GM12878 (cell line): Measurements from ENCODE around the gene TRIM69. TPM values are rescaled to one million over a fixed set of nuclear protein-coding genes. Genes with fewer than 3 reads are reported as not detected.

Source experiments
- ATAC-seq: fragments of 200-7000 bp; cut with Tn5 transposase; 3 replicates; pipeline ENCODE4 v1.9.1; 2020; ENCODE audit warnings: mild to moderate bottlenecking, moderate library complexity
- BruUV-seq: library from RNA; stranded (reverse); fragments of 400-500 nt; replicated peaks from 2 replicates; lab custom pipeline; 2021; lab: Mats Ljungman, UMichigan
- CTCF ChIA-PET: fragments of 300-600 bp; sonication (Branson Sonifier 250); formaldehyde crosslinking; extraction: SDS; loops from one replicate; lab custom pipeline; 2021; ENCODE audit warnings: inconsistent platforms; lab: Yijun Ruan, JAX
- POLR2A ChIA-PET: fragments of 350-600 bp; formaldehyde crosslinking; extraction: SDS; loops from one replicate; lab custom pipeline; 2021; ENCODE audit warnings: inconsistent platforms; lab: Charles Lee
- RAD21 ChIA-PET: fragments of 300-600 bp; sonication (Branson Sonifier 250); formaldehyde crosslinking; loops from one replicate; lab custom pipeline; 2023; ENCODE audit warnings: antibody characterized with exemption; ENCODE audit not compliant: unreplicated experiment; lab: Charles Lee
- SMC1A ChIA-PET: fragments of 300-600 bp; sonication (Branson Sonifier 250); formaldehyde crosslinking; loops from one replicate; lab custom pipeline; 2023; ENCODE audit not compliant: unreplicated experiment, uncharacterized antibody; lab: Charles Lee
- DNase-seq: peaks from one replicate; pipeline ENCODE4 v3.0.0-alpha.2; 2011; ENCODE audit warnings: low read depth, low spot score
- FAIRE-seq: peaks from 3 replicates; lab custom pipeline; 2011; peaks lifted over from hg19 to GRCh38; lab: Jason Lieb, UNC
- H2AFZ ChIP-seq: 2 replicates; pipeline ENCODE4 v1.6.0; 2011; ENCODE audit warnings: low read depth, low read length, control low read depth; ENCODE audit not compliant: control insufficient read depth
- H3K27ac ChIP-seq: 2 replicates; pipeline ENCODE4 v1.5.1; 2011; ENCODE audit warnings: control low read depth; ENCODE audit not compliant: control insufficient read depth, insufficient read depth
- H3K27me3 ChIP-seq, 2 experiments: replicated peaks in 1 of 2; 2 replicates each; pipeline versions ENCODE4 v1.6.0 to v1.6.1; 2011; ENCODE audit warnings: low read length in 1 of 2; ENCODE audit not compliant: control insufficient read depth in 2 of 2, insufficient read depth in 2 of 2
- H3K36me3 ChIP-seq, 2 experiments: 2 replicates each; pipeline ENCODE4 v1.5.1; 2011; ENCODE audit warnings: low read length in 1 of 2; ENCODE audit not compliant: control insufficient read depth in 2 of 2, insufficient read depth in 2 of 2
- H3K4me1 ChIP-seq: 2 replicates; pipeline ENCODE4 v1.6.1; 2011; ENCODE audit warnings: mild to moderate bottlenecking, low read length, moderate library complexity, mixed read lengths; ENCODE audit not compliant: control insufficient read depth, insufficient read depth
- H3K4me2 ChIP-seq: 2 replicates; pipeline ENCODE4 v1.6.0; 2011; ENCODE audit warnings: control low read depth; ENCODE audit not compliant: control insufficient read depth, insufficient read depth
- H3K4me3 ChIP-seq: fragments of 200-600 bp; sonication (generic); 2 replicates; pipeline ENCODE4 v1.5.1; 2016
- H3K79me2 ChIP-seq: 2 replicates; pipeline ENCODE4 v1.6.0; 2011; ENCODE audit warnings: low read length; ENCODE audit not compliant: control insufficient read depth, insufficient read depth
- H3K9ac ChIP-seq: 2 replicates; pipeline ENCODE4 v1.8.0; 2011; ENCODE audit warnings: low read length, control low read depth, mixed read lengths; ENCODE audit not compliant: control insufficient read depth, insufficient read depth
- H3K9me3 ChIP-seq: replicated peaks from 3 replicates; pipeline ENCODE4 v1.5.1; 2011; ENCODE audit warnings: mild to moderate bottlenecking, low read length; ENCODE audit not compliant: control insufficient read depth, insufficient read depth
- H4K20me1 ChIP-seq: 2 replicates; pipeline ENCODE4 v1.6.0; 2011; ENCODE audit not compliant: control insufficient read depth, insufficient read depth
- CBX3 ChIP-seq: fragments of 200-600 bp; sonication (generic); IDR thresholded peaks from 2 replicates; pipeline ENCODE4 v1.6.1; 2016; ENCODE audit warnings: low read depth, borderline replicate concordance
- CREM ChIP-seq: IDR thresholded peaks from 2 replicates; pipeline ENCODE4 v1.6.1; 2014; ENCODE audit warnings: antibody characterized with exemption, low read depth
- IKZF2 ChIP-seq, 2 experiments: fragments of 450-650 bp; IDR thresholded peaks; 2 replicates each; pipeline ENCODE4 v1.6.1; 2017; ENCODE audit warnings: mild to moderate bottlenecking in 2 of 2, moderate library complexity in 2 of 2
- NFIC ChIP-seq: IDR thresholded peaks from 2 replicates; pipeline ENCODE4 v1.6.1; 2012; ENCODE audit warnings: low read depth, mild to moderate bottlenecking, inconsistent platforms, low read length, moderate library complexity
- NR2C1 ChIP-seq: fragments of 450-650 bp; IDR thresholded peaks from 2 replicates; pipeline ENCODE4 v1.6.1; 2017; ENCODE audit warnings: antibody characterized with exemption, mild to moderate bottlenecking, moderate library complexity
- RBBP5 ChIP-seq: fragments of 200-600 bp; sonication (generic); conservative IDR thresholded peaks from 2 replicates; pipeline ENCODE4 v1.6.1; 2016
- SMARCA5 ChIP-seq: fragments of 450-650 bp; IDR thresholded peaks from 2 replicates; pipeline ENCODE4 v1.6.1; 2017; ENCODE audit warnings: mild to moderate bottlenecking
- WGBS: methylation state at CpG from one replicate; pipeline ENCODE4 v1.1.6; 2016; ENCODE audit warnings: low lambda C conversion rate; ENCODE audit not compliant: insufficient replicate concordance, insufficient coverage; ENCODE audit errors: missing lambda C conversion rate; 5-methylcytosine and 5-hydroxymethylcytosine counted together
- in situ Hi-C: fragments of 300-500 bp; cut with MboI; formaldehyde crosslinking; loops from 9 replicates; pipeline ENCODE4 v1.14.3; 2018; ENCODE audit warnings: mixed read lengths
- intact Hi-C: fragments of 100-400 bp; cut with micrococcal nuclease; formaldehyde crosslinking; loops from one replicate; pipeline ENCODE4 v1.14.2; 2022; ENCODE audit not compliant: unreplicated experiment
- polyA plus RNA-seq, 11 experiments: library from polyadenylated mRNA; depleted of rRNA in 4 of 11; unstranded in 6 of 11; stranded (reverse) in 5 of 11; fragments of >200 nt; fragmentation: Nextera tagmentation in 4 of 11; fragmentation: Illumina TruSeq in 1 of 11; extraction: Ambion mirVana in 4 of 11; extraction: Trizol in 1 of 11; gene quantifications; 1 replicate in 1 of 11; 2 replicates in 10 of 11; pipeline versions ENCODE4 v1.2.1 to v1.2.3, GENCODE V29; 2011 to 2016; ENCODE audit warnings: inconsistent platforms in 2 of 11, missing spikeins in 2 of 11, low read depth in 1 of 11
- total RNA-seq, 4 experiments: library from RNA; depleted of rRNA in 3 of 4; stranded (reverse); fragments of >200 nt in 3 of 4; fragmentation: Illumina TruSeq in 1 of 4; extraction: Trizol in 1 of 4; gene quantifications; 2 replicates each; pipeline versions ENCODE4 v1.2.1 to v1.2.3, GENCODE V29; 2013 to 2021
- TF ChIP-seq, protein P1 (sequence below): fragments of 450-650 bp; IDR thresholded peaks from 2 replicates; pipeline ENCODE4 v1.6.1; 2017; ENCODE audit warnings: mild to moderate bottlenecking, moderate library complexity
- TF ChIP-seq, protein P2 (sequence below): fragments of 450-650 bp; formaldehyde crosslinking; IDR thresholded peaks from 2 replicates; pipeline ENCODE4 v1.4.0; 2022; ENCODE audit warnings: mild to moderate bottlenecking, moderate library complexity

The TRIM69 gene
- total and polyA plus RNA-seq, 10 of the 15 experiments (the other 5 are each of a cell fraction or from before 2014, with no cell fraction given), result 11.2 to 52.7 (median 37.8) TPM

DNA sequence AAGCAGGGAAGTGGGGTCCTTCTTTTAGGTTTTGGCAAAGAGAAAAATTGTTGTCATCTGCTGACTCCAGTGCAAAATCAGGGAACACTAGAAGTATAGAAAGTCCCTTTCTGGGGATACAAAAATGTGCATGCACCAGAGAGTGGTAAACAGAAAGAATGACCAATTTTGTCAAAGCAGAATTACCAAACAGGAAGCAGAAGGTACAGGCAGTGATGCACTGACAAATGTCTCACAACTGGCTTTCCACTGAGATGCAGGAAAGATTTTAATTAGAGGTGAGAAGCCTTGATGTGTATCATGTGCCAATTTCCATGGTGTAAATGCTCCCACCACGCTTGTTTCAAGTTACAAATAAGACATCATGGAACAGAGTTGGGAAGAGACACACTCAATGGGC lies 66.0 kb downstream of the TRIM69 start:
- ChIA-PET SMC1A (no interaction called here), RAD21 (no interaction called here), CTCF (no interaction called here), POLR2A (no interaction called here)
- Histone ChIP-seq H3K4me3 (no peak overlapping the region), H2AFZ (no peak overlapping the region), H3K79me2 (no peaks in the 10 kb centered on the region), H3K9ac (no peak overlapping the region), H3K27me3 (no peaks in the 10 kb centered on the region; a peak in 1 of 4 replicates), H3K4me2 (no peak overlapping the region), H3K36me3 (no peaks in the 10 kb centered on the region), H4K20me1 (no peaks in the 10 kb centered on the region), H3K4me1 (peaks cover 3% of the 10 kb centered on the region; the same call in 1 of the 2 replicates), H3K27ac (no peak overlapping the region), H3K9me3 (no peaks in the 10 kb centered on the region)
- WGBS, result 38% methylated on average over 1 of the region's 1 CpG
- TF ChIP-seq, protein P1, sequence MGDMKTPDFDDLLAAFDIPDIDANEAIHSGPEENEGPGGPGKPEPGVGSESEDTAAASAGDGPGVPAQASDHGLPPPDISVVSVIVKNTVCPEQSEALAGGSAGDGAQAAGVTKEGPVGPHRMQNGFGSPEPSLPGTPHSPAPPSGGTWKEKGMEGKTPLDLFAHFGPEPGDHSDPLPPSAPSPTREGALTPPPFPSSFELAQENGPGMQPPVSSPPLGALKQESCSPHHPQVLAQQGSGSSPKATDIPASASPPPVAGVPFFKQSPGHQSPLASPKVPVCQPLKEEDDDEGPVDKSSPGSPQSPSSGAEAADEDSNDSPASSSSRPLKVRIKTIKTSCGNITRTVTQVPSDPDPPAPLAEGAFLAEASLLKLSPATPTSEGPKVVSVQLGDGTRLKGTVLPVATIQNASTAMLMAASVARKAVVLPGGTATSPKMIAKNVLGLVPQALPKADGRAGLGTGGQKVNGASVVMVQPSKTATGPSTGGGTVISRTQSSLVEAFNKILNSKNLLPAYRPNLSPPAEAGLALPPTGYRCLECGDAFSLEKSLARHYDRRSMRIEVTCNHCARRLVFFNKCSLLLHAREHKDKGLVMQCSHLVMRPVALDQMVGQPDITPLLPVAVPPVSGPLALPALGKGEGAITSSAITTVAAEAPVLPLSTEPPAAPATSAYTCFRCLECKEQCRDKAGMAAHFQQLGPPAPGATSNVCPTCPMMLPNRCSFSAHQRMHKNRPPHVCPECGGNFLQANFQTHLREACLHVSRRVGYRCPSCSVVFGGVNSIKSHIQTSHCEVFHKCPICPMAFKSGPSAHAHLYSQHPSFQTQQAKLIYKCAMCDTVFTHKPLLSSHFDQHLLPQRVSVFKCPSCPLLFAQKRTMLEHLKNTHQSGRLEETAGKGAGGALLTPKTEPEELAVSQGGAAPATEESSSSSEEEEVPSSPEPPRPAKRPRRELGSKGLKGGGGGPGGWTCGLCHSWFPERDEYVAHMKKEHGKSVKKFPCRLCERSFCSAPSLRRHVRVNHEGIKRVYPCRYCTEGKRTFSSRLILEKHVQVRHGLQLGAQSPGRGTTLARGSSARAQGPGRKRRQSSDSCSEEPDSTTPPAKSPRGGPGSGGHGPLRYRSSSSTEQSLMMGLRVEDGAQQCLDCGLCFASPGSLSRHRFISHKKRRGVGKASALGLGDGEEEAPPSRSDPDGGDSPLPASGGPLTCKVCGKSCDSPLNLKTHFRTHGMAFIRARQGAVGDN, result no peak
- TF ChIP-seq IKZF2 (IDR thresholded peaks at IDR 0.05) (no peak), NFIC (no peak), SMARCA5 (no peak), CREM (no peak), CBX3 (no peak), RBBP5 (no peak), NR2C1 (no peak)
- TF ChIP-seq, protein P2, sequence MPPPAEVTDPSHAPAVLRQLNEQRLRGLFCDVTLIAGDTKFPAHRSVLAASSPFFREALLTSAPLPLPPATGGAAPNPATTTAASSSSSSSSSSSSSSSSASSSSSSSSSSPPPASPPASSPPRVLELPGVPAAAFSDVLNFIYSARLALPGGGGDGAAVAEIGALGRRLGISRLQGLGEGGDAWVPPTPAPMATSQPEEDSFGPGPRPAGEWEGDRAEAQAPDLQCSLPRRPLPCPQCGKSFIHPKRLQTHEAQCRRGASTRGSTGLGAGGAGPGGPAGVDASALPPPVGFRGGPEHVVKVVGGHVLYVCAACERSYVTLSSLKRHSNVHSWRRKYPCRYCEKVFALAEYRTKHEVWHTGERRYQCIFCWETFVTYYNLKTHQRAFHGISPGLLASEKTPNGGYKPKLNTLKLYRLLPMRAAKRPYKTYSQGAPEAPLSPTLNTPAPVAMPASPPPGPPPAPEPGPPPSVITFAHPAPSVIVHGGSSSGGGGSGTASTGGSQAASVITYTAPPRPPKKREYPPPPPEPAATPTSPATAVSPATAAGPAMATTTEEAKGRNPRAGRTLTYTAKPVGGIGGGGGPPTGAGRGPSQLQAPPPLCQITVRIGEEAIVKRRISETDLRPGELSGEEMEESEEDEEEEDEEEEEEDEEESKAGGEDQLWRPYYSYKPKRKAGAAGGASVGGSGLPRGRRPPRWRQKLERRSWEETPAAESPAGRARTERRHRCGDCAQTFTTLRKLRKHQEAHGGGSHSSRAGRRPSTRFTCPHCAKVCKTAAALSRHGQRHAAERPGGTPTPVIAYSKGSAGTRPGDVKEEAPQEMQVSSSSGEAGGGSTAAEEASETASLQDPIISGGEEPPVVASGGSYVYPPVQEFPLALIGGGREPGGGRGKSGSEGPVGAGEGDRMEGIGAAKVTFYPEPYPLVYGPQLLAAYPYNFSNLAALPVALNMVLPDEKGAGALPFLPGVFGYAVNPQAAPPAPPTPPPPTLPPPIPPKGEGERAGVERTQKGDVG (CRISPR knock-in tag), result no peak
- intact Hi-C loops, result no loop called here
- in situ Hi-C loops, result no loop called here
- DNase-seq (no peak), FAIRE-seq (no peak), ATAC-seq (peak; percentile 64)
- no TSS peak for BruUV-seq
